HG02798 (cell line): Measurements from ENCODE around the gene IFT52.

ENCODE experiments used
- ATAC-seq: cut with Tn5 transposase; IDR thresholded peaks from one replicate; pipeline ENCODE4 v1.9.1; 2021; ENCODE audit warnings: mild to moderate bottlenecking; ENCODE audit not compliant: unreplicated experiment, poor library complexity

The IFT52 gene, protein sequence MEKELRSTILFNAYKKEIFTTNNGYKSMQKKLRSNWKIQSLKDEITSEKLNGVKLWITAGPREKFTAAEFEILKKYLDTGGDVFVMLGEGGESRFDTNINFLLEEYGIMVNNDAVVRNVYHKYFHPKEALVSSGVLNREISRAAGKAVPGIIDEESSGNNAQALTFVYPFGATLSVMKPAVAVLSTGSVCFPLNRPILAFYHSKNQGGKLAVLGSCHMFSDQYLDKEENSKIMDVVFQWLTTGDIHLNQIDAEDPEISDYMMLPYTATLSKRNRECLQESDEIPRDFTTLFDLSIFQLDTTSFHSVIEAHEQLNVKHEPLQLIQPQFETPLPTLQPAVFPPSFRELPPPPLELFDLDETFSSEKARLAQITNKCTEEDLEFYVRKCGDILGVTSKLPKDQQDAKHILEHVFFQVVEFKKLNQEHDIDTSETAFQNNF

GRCh38 chr20:43590392-43591303 lies at the start of gene IFT52:
TSS of gene IFT52 (plus strand) at chr20:43590937. CDS start at chr20:43594699, 3,762 bp downstream.
- ATAC-seq, result peak; percentile 99

DNA sequence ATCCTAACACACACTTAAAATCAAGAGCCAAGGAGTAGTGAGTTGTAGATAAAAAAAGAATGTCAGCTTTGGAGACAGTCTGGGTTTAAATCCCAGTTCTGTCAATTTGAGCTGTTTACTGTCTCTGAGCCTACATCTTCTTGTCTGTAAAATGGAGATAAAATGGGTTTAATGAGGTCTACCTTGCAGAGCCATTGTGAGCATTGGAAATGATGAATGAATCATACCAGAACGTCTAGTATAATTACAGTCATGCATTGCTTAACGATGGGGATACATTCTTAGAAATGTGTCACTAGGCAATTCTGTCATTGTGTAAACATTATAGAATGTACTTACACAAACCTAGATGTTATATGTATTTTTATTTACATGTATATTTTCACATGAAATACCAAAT lies 49.5 kb upstream of the IFT52 start:
- no peak for ATAC-seq

DNA sequence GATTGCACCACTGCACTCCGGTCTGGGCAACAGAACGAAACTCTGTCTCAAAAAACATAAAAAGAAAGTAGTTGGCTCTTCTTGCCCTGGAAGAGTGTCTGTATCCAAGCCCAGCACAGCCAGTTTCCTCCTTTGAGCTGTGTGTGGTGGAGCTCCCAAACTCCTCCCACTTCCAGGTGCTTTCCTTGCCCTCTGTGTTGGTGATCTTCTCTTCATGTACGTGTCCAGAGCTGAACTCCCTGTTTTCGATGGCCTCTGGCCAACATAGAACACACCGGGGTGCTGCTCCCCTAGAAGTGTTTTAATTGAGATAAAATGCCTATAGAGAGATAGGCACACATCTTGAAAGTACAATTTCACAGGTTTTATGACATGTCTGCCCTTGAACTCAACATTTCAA lies 48.6 kb upstream of the IFT52 start:
- ATAC-seq, result no peak

DNA sequence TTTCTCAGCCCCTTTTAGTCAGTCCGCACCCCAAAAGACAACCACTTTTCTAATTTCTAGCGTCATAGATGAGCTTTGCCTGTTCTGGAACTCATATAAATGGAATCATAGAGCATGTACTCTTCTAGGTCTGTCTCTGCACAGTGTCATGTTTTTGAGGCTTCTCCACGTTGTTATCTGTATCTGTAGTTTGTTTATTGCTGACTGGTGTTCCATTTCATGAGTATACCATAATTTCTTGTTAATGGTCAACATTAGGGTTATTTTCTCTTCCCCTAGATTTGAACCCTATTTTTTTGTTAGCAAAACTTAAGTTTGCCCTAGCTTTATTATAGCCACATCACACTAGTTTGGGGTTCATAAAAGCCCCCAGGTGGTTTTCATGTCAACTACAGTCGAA lies 48.1 kb upstream of the IFT52 start:
- ATAC-seq, result no peak

GRCh38 chr20:43543138-43543537 lies 47.6 kb upstream of the IFT52 start:
- no peak for ATAC-seq

GRCh38 chr20:43544501-43544900 lies 46.2 kb upstream of the IFT52 start:
- no peak for ATAC-seq

GRCh38 chr20:43545837-43546578 lies 44.7 kb upstream of the IFT52 start:
- no peak for ATAC-seq

DNA sequence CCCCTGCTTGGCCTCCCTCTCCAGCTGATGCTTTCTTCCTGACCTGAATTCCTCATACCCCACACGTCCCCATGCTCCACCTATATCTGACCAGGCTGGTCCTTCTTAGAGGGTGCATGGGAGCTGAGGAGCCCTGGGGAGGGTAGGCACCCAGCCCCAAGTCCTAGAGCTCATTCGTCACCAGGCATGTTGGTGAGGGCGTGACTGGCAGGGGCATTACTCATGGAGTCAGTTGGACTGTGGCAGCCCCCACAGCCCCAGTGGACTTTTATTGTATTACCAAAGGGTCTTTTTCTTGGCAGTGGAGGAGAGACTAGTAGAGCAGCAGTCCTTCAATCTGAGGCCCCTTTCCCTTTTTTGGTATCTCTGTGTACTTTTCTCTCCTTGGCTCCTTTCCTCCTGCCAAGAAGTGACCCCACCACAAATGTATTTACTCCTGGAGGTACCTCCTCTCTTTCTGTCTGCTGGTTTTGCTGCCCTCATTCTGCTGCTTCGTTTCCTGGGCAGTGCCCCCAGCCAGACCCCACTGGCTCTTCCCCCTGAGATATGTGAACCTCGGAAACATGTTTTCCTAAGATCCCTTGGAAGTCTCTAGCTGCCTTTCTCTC lies 42.4 kb upstream of the IFT52 start:
- no peak for ATAC-seq

DNA sequence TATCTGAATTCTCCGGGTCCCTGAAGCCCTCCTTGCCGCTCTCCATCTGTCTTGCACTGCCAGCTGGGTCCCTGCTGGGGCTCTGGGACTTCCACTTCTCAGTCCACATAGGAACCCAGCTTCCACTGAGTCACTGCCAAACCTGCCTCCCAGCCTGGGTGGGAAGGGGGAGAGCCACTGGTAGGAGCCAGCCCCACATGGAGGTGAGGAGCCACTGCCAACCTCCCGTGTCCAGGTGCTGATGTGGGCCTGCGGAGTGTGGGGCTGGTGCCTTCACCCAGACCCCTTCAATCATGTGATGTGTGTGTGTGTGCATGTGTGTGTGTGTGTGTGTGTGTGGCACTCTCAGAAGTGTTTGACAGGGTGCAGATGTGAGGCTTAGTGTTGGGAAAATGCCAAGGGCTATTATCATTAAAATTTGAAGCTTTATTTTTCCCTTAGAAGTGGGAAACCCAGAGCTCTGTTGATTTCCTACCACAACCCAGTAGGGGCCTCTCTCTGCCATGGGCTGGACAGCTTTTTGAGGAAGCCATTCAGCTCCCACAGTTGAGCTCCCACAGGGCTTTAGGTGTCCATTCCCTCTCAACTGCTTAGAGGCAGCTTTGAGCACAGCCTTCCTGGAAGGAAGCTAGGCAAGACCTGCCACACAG lies 41.2 kb upstream of the IFT52 start:
- no peak for ATAC-seq

GRCh38 chr20:43550456-43550855 lies 40.3 kb upstream of the IFT52 start:
- no peak for ATAC-seq

- ATAC-seq, result no peak
Observed at GRCh38 chr20:43554369-43554768, 36.4 kb upstream of the IFT52 start.

DNA sequence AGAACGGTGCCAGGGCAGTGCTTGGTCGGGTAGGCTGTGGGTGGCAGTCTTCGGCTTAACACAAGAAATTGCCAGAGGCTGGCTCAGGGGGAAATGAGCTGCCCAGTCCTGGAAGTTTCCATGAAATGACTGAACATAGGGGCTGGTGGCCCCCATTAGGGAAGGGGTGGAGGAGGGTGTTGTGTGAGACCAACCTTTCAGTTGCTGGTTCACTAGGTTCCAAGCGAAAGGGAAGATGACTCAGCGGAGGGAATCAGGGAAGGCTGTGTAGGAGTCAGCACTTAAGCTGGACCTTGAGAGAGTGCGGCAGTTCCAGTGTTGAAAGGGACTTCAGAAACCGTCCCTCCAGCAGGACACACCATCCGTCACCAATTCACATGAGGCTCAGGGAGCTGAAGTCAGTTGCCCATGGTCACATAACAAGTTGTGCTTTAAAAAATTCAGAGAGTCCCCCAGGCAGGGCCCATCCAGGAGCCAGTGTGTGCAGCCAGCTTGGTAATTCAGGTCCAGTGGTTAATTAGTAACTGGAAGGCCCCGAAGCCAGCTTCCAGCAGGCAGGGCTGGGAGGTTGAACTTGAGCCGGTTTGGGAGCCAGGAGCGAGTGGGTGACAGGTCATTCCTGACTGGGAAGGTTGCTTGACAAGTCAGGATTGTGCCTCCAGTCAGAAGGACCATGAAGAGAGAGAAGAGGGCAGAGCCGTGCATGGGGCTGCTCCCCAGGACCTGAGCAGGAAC lies 32.2 kb upstream of the IFT52 start, which contains the start of gene SGK2:
SGK2 (plus strand) TSS at position 616 of the 735 bp plus-strand sequence. CDS start 7,469 bp downstream, outside the sequence.
- ATAC-seq, result no peak

DNA sequence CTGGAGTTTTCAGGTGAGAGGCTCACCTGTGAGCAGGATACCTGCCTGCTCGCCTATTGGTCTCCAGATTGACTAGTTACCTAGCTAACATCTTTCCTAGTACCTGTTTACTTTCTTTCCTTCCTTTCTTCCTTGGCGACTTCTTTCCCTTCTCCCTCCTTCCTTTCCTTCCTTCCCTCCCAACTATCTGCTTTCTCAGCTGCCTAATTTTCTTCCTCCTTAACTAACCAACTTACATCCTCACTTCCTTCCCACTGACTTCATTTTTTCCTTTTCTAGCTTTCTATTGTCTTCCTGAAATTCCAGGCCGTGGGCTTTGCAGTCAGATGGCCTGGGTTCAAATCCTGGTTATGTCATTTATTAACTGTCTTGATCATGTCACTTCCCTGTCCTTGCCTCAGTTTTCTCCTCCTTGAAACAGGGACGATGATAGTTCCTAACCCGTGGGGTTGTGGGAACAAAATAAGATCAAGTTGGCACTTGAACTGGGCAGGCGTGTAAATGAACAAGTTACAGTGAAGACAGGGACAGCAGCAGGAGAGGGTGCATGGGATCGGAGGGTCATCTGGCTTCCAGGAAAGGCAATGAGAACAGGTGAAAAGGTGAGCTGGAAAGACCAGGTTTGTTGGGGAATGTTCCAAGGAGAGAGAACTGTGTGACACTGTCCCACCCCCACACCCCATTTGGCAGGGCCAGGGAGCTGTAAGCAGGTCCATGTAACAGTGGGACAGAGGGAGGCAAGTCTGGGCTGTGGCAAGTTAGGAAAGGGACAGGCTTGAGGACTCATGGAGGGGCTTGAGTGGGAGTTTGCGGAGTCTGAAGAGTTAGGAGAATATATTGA lies 31.4 kb upstream of the IFT52 start:
- ATAC-seq, result no peak

DNA sequence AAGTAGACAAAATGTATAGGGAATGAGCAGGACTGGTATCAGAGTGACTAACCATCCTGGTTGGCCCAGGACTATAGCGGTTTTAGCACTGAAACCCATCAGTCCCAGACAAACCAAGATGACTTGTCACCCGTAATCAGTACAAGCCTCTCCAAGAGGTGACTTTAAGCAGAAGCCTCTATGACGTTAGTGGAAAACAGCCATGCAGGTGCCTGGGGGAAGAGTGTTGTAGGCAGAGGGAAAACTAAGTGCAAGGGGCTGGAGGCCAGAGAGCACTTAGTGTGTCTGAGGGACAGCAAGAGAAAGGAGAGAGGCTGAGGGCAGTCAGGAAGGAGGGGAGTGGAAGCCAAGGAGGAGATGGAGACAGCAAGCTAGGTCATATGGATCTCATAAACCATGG lies 29.8 kb upstream of the IFT52 start:
- ATAC-seq, result no peak

DNA sequence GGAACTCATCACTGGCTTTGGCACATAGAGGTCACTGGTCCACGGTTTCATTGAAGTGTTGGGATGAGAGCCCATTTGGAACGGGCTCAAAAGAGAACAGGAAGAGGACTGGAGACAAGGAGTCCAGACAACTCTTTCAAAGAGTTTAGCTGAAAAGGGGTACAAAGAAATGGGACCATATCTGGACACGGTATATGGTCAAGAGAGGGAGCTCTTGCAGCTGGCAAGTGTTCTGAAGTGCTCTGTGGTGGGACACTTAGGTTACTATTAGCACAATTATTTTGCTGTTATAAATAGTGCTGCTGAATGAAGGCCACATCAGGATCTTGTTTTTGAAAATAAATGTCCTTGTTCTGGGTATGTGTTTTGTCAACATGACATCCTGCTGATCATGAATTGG lies 27.3 kb upstream of the IFT52 start:
- no peak for ATAC-seq

DNA sequence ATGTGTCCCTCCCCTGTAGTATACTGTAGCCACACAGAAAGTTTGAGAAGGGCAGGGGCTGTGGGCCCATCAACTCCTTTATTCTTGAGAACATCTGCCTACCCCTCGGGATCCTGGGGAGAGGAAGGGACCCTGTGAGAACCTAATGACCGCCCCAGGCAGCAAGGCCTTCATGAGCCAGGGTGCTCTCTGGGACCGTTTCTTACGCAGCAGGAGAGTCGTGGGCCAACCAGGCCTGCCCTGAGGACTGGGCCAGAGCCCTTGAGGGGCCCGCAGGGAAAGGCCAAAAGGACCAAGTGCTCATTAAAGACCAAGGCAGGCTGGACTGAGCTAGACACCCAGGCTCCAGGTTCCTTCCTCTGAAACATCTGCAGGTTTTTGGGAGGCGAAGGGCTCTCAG lies 26.7 kb upstream of the IFT52 start:
- no peak for ATAC-seq

- ATAC-seq, result no peak
Observed at GRCh38 chr20:43564455-43564854, 26.3 kb upstream of the IFT52 start.
